GM13977 (cell line): ENCODE results near the gene AKAP13.

Experiments used
- DNase-seq: peaks from one replicate; pipeline ENCODE4 v3.0.0; 2012; ENCODE audit warnings: low spot score
- in situ Hi-C: fragments of 300-500 bp; cut with MboI; formaldehyde crosslinking; loops from one replicate; pipeline ENCODE4 v1.12.0; 2022; ENCODE audit warnings: low sequenced_read_pairs, low pct_unique_long_range_greater_than_20kb, mixed read lengths, inconsistent platforms; ENCODE audit not compliant: unreplicated experiment
- TF ChIP-seq, protein P1 (sequence below): IDR thresholded peaks from 2 replicates; pipeline ENCODE4 v1.5.1; 2012; ENCODE audit warnings: mild to moderate bottlenecking, control low read depth; ENCODE audit not compliant: insufficient read depth; ENCODE audit errors: extremely low read depth, missing control alignments

AKAP13 gene

DNA sequence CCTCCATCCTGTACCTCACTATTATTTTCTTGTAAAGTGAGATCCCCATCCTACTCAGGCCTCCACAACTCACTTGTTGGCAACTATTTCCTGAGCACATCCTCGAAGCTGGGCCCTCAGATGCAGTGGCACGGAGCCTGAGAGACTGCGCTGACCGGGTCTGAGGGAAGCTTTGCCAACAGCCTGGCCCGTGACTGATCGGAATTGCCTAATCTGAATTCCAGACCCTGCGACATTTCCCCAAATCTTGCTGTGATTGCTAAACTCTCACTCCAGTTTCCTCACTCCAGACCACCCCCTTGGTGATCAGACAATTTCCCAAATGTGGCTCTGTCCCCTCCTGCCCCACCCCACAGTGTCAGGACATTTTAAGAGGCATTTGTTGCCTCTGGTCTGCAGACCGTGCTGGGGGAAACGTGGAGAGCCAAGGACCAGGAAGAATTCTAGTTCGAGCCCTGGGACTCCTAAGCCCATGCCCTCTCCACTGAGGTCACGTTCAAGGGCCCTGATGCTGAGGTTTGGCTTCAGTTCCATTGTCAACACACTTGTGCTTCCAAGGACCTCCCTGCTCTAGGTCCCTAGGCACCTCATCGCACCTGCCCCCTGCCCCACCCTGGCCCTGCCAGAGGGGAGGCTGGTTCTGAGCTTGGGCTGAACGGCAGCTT is 391.5 kb downstream of the AKAP13 start:
- in situ Hi-C loops: no loop called here
- DNase-seq: no peak
- TF ChIP-seq, protein P1, sequence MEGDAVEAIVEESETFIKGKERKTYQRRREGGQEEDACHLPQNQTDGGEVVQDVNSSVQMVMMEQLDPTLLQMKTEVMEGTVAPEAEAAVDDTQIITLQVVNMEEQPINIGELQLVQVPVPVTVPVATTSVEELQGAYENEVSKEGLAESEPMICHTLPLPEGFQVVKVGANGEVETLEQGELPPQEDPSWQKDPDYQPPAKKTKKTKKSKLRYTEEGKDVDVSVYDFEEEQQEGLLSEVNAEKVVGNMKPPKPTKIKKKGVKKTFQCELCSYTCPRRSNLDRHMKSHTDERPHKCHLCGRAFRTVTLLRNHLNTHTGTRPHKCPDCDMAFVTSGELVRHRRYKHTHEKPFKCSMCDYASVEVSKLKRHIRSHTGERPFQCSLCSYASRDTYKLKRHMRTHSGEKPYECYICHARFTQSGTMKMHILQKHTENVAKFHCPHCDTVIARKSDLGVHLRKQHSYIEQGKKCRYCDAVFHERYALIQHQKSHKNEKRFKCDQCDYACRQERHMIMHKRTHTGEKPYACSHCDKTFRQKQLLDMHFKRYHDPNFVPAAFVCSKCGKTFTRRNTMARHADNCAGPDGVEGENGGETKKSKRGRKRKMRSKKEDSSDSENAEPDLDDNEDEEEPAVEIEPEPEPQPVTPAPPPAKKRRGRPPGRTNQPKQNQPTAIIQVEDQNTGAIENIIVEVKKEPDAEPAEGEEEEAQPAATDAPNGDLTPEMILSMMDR: no peak

- TF ChIP-seq, protein P1: no peak
- DNase-seq: no peak
- in situ Hi-C loops: no loop called here
Measured at GRCh38 chr15:85772668-85773067, 392.3 kb downstream of the AKAP13 start.

DNA sequence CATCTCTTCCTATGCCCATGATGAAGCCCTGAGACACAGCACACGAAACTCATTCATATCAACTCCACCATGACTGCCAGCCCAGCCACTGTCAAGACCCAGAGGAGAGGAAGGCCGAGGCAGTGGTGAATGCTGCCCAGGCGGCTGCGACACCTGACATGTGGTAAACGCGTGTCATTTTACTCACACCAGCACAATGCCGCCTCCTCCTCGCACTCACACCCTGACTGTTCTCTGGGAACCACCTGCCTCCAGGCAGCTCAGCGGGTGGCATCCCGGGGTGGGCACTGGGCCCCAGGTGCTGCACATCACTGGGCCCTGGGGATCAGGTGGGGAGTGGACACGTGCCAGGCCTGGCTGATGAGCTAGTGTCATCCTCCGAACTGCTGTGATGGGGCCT is 392.8 kb downstream of the AKAP13 start:
- in situ Hi-C loops: no loop called here
- DNase-seq: no peak
- TF ChIP-seq, protein P1: no peak

DNA sequence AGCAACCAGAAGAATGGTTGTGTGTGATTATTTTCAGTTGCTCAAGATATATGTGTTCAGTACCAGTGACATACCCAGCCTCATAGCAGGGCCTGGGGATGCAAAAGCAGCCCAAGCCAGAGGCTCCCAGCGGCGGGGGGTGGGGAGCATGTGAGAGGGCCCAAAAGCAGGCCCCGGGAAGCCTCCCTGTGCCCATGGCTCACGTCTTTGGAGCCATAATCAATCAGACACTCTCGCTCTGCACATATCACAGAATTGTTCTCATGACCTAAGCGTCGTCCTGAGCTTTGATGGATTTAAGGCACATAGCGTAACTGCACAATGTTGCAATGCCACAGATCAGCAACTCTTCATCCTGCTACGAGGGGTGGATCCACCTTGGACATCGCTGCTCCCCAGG is 393.6 kb downstream of the AKAP13 start:
- in situ Hi-C loops: no loop called here
- TF ChIP-seq, protein P1: no peak
- no peak for DNase-seq

- DNase-seq: no peak
- TF ChIP-seq, protein P1: no peak
- in situ Hi-C loops: no loop called here
Measured at GRCh38 chr15:85777250-85778106, 397.1 kb downstream of the AKAP13 start.

GRCh38 chr15:85778107-85778776 is 397.8 kb downstream of the AKAP13 start:
- in situ Hi-C loops: no loop called here
- TF ChIP-seq, protein P1: no peak
- no peak for DNase-seq
